ENCODE results near the gene ATL3.
"Not testable (repeated sequence)": the region's sequence is repeated elsewhere in the genome, so short reads cannot be mapped to it uniquely, and the experiment has no call there.

Gene ATL3

DNA sequence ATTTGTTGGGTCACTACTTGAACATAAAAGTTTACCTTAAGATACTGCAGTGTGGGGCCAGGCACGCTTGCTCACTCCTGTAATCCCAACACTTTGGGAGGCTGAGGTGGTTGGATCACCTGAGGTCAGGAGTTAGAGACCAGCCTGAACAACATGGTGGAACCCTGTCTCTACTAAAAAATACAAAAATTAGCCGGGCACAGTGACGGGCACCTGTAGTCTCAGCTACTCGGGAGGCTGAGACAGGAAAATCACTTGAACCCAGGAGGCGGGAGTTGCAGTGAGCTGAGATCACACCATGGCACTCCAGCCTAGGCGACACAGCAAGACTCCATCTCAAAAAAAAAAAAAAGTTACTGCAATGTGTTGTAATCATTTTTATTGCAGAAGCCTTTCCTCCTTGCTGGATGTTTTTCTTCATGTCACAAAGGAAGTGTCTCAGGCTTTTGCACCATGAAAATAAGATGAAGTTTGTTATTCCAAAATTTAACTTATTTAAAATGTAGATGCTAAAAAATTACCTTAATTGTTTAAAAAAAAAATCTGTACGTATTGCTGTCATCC is 14.1 kb upstream of the ATL3 start:
- H3K9me3 ChIP-seq (replicated peaks in 1 of 11); H3K4me3 ChIP-seq; H3K27me3 ChIP-seq; H3K9ac ChIP-seq: not testable (repeated sequence)
- Histone ChIP-seq H3K27ac (peak overlapping the region in 2 of 11 experiments; percentile 2 to 26; a peak in 1 of 22 replicates), H3K4me1 (peaks cover 50 to 83% (median 76%) of the 10 kb centered on the region in 10 experiments), H3K4me2 (peak overlapping the region in 10 of 11 experiments; percentile 20 to 97 (median 95); a peak in 15 of 22 replicates), H4K20me1 (peaks cover 7 to 83% (median 48%) of the 10 kb centered on the region in 11 experiments; a peak in 18 of 22 replicates), H3K36me3 (peaks cover 0 to 19% (median 6%) of the 10 kb centered on the region in 11 experiments; a peak in 6 of 22 replicates)
- 0 out of 22 replicates have a peak, but pooled peaks of 1 of the 11 experiments have one; percentile 14 for TF ChIP-seq Cebpa-rat (IDR thresholded peaks at IDR 0.05)

DNA sequence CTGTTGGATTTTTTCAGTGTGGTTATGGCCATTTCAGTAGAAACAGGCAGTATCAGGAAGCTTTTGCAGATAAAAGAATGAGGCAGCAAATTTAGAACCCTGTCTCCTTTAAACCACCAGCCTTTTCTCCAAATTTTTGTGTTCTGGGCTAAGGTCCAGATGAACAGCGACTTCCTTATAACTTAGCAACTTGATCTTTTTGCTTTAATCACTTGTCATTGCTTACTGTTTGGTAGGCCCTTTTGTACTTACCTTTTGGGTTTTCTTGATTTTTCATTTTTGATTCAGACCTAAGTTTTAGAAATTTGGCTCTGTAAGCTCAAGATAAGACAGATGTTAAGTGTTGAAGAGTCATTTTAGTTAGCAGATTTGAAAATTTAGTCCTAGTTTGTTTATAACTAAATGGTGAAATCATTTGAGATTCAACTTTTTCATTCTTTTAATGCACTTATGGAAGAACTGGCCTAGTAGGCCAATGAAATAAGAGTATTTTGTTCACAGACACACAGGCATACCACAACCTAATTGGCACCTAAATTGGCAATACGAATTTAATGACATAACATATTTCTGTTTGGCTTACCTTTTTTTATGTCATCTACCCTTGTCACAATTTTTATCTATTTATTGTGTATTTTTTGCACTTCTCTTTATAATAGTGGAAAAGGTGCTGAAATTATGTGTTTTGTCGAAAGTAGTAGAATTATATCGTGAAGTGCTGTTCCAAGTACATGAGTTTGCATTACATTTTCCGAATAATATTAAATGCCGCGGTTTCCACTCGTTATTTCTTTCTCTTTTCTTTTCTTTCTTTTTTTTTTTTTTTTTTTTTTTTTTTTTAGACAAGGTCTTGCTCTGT is 12.2 kb upstream of the ATL3 start:
- Histone ChIP-seq H3K4me1 (peaks cover 48 to 67% (median 62%) of the 10 kb centered on the region in 10 experiments), H4K20me1 (peaks cover 0 to 65% (median 38%) of the 10 kb centered on the region in 11 experiments; a peak in 17 of 22 replicates), H3K27ac (peak overlapping the region; percentile 8 to 89 (median 86); a peak in 19 of 22 replicates), H3K9me3 (replicated peaks in 1 of 11) (no peaks in the 10 kb centered on the region), H3K9ac (peak overlapping the region; percentile 84 to 93 (median 89)), H3K36me3 (peaks cover 0 to 15% (median 6%) of the 10 kb centered on the region in 11 experiments; a peak in 6 of 22 replicates), H3K27me3 (no peaks in the 10 kb centered on the region), H3K4me3 (peak overlapping the region; percentile 82 to 98 (median 92)), H3K4me2 (peak overlapping the region; percentile 90 to 97 (median 96))
- TF ChIP-seq Cebpa-rat (IDR thresholded peaks at IDR 0.05), result no peak

DNA sequence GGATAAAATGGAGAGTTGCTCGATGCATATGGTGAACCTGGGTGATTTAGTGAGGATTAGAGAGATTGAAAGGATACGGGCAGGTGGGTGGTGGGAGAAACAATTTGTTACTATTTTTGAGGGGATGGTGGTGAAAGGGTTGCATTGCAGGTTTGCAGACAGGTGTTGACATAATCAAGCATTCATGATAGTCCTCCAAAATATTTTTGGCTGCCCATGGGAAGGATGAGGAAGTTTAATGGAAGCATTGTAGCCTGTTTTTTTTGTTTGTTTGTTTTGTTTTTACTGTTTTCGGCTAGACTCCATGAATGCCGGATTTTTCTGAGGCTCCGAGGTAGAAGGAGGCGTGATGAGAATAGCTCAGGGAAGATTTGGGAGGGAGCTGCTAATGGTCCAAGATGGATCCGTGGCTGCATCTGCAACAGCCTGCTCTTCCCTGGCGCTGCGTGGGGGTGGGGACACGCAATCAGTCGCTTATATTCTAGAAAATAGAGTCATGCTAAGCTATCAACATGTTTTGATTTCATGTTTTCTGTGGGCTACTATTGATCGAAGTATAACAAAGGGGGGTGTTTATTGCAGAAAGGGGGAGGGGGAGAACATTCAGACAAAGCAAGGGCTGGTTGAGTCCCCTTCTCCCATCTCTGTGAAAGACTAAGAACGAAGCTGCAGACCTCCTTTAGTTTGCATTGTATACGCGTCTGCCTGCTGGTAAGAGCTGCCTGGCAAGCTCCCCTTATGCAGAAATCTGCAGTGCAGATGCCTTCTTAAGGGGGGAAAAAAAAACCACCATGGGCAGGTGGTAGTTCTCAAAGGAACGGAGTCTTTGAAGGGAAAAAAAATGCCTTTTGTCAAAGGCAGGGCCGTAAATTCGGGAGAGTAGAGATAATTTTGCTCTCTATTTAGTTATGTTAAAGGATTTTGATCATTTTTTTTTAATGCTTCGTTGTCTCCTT is 11.2 kb upstream of the ATL3 start:
- Histone ChIP-seq H3K4me3 (peak overlapping the region; percentile 82 to 98 (median 92)), H3K27ac (peak overlapping the region; percentile 29 to 89 (median 86); a peak in 21 of 22 replicates), H4K20me1 (peaks cover 0 to 55% (median 31%) of the 10 kb centered on the region in 11 experiments; a peak in 17 of 22 replicates), H3K4me1 (peaks cover 38 to 57% (median 51%) of the 10 kb centered on the region in 10 experiments), H3K9me3 (replicated peaks in 1 of 11) (no peaks in the 10 kb centered on the region), H3K36me3 (peaks cover 0 to 15% (median 6%) of the 10 kb centered on the region in 11 experiments; a peak in 6 of 22 replicates), H3K27me3 (no peaks in the 10 kb centered on the region), H3K4me2 (peak overlapping the region; percentile 90 to 97 (median 96)), H3K9ac (peak overlapping the region; percentile 84 to 93 (median 89))
- TF ChIP-seq Cebpa-rat (IDR thresholded peaks at IDR 0.05), result no peak

DNA sequence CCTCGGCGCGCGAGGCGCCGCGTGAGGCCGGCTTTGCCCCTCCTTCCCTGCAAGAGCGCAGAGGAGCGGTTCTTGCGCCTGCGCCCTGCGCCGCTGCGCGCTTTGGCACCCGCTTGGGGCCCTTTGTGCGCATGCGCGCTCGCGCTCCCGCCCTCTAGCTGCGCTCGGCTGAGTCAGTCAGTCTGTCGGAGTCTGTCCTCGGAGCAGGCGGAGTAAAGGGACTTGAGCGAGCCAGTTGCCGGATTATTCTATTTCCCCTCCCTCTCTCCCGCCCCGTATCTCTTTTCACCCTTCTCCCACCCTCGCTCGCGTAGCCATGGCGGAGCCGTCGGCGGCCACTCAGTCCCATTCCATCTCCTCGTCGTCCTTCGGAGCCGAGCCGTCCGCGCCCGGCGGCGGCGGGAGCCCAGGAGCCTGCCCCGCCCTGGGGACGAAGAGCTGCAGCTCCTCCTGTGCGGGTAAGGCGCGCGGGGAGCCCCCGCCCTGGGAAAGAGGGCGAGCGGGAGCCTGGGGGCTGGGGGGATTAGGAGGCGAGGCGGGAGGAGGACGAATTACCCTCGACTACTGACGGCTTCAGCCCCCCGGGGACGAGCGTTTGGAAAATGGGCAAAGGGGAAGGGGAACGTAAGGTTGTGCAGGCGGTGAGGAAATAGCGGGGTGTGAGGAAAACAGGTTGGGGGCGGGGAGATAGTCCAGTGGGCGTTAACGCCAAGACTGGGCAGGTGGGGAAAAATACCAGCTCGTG is 10.3 kb upstream of the ATL3 start, which contains the start of gene RTN3:
RTN3 (plus strand) TSS at position 180 of the 745 bp plus-strand sequence; CDS start at position 317, 137 bp downstream.
- TF ChIP-seq Cebpa-rat (IDR thresholded peaks at IDR 0.05), result 0 out of 22 replicates have a peak, but pooled peaks of 2 of the 11 experiments have one; percentile 14 to 20
- Histone ChIP-seq H3K4me2 (peak within 1 kb of the TSS; percentile 90 to 97 (median 96)), H4K20me1 (peaks cover 0 to 46% (median 26%) of the 10 kb centered on the region in 11 experiments; a peak in 16 of 22 replicates), H3K27me3 (no peaks in the 10 kb centered on the region), H3K9me3 (replicated peaks in 1 of 11) (no peaks in the 10 kb centered on the region), H3K4me3 (peak within 1 kb of the TSS; percentile 82 to 98 (median 92)), H3K9ac (peak within 1 kb of the TSS; percentile 84 to 93 (median 89)), H3K36me3 (peaks cover 0 to 15% (median 6%) of the 10 kb centered on the region in 11 experiments; a peak in 6 of 22 replicates), H3K4me1 (peaks cover 33 to 50% (median 44%) of the 10 kb centered on the region in 10 experiments), H3K27ac (peak within 1 kb of the TSS; percentile 66 to 89 (median 86))

DNA sequence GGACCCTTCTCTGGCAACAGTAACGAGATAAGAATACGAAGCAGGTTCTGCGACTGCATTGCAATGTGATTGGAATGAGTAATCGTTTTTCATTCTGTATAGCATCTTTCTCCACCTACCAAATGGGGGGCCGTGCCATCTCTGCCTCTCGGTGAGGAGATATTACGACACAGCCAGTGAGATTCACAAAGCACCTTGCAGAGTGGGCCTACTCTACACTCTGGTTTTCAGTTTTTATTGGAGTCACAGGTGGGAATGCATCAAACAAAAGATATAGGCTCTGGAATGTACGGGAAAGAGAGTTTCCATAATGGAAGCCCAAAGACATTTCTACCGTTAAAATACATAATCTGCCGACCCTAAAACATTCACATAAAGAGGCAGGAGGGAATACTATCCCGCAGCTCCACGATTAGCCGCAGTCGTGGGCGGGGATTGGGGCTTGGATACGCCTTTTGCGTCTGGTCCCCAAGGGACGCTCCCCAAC is 9.7 kb upstream of the ATL3 start:
- peaks cover 33 to 45% (median 39%) of the 10 kb centered on the region in 10 experiments for H3K4me1 ChIP-seq

DNA sequence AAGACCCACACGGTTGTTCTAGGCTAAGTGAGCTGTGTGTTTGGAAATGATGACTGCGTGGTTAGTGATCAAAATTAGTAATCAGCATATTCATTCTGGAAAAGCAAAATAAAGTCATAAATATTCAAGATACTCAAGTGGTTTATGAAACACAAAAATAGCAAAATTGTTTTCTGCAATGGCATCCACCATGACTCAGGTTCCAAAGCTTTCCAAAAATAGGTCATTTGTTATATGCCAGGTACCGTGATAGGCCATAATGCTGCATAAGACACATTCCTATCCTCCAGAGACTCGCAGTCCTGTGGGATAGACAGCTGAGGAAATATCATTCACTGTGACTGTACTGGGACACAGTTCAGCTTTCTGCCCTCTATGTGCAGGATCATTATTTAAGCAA is 2.4 kb upstream of the ATL3 start:
- H3K4me1 ChIP-seq, result peaks cover 19 to 26% (median 23%) of the 10 kb centered on the region in 10 experiments
- TF ChIP-seq Cebpa-rat (IDR thresholded peaks at IDR 0.05), result no peak
- no peak overlapping the region for H3K4me2 ChIP-seq
- H3K9ac ChIP-seq, result no peak overlapping the region
- H3K9me3 ChIP-seq (replicated peaks in 1 of 11), result no peaks in the 10 kb centered on the region
- peaks cover 5 to 20% (median 16%) of the 10 kb centered on the region in 11 experiments; a peak in 14 of 22 replicates for H4K20me1 ChIP-seq
- peaks cover 0 to 12% (median 7%) of the 10 kb centered on the region in 11 experiments; a peak in 8 of 22 replicates for H3K36me3 ChIP-seq
- H3K4me3 ChIP-seq, result no peak overlapping the region
- H3K27me3 ChIP-seq, result no peaks in the 10 kb centered on the region
- no peak overlapping the region for H3K27ac ChIP-seq

More for the DNA sequence above, 9.7 kb upstream of the ATL3 start:
- H3K36me3 ChIP-seq, result peaks cover 0 to 13% (median 6%) of the 10 kb centered on the region in 11 experiments; a peak in 6 of 22 replicates
- H3K9me3 ChIP-seq (replicated peaks in 1 of 11), result no peaks in the 10 kb centered on the region
- no peaks in the 10 kb centered on the region for H3K27me3 ChIP-seq
- no peak for TF ChIP-seq Cebpa-rat (IDR thresholded peaks at IDR 0.05)
- H4K20me1 ChIP-seq, result peaks cover 0 to 41% (median 23%) of the 10 kb centered on the region in 11 experiments; a peak in 16 of 22 replicates
- H3K4me3 ChIP-seq, result peak overlapping the region; percentile 82 to 98 (median 92)
- peak overlapping the region in 8 of 11 experiments; percentile 1 to 89 (median 54); a peak in 10 of 22 replicates for H3K27ac ChIP-seq
- H3K9ac ChIP-seq, result peak overlapping the region in 10 of 11 experiments; percentile 84 to 93 (median 89); a peak in 17 of 22 replicates
- H3K4me2 ChIP-seq, result peak overlapping the region; percentile 69 to 96 (median 84)

DNA sequence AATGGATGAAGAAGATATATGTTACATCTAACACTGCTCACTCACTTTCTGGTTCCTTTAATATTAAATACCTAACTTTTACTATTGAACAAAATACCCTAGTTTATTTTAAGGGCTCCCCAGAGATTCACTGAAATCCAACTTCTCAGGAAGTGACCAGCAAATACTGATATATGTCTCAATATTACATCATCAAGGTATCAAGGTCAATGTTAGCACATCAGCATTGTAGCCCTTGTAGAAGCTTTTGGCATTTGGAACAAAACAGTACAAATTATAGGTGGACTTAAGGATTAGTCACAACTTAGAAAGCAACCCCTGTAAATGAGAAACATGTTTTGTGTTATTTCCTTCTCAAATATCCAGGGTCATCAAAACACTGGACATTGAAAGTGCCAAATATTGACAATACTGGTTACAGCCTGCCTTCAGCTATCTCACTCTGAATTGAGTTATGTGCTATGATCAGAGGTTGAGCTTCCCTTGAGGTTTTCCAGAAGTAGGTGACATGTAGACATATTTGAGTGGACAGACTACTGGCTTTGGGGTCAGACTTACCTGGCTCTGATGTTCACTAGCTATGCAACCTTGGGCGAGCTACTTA is 1.9 kb upstream of the ATL3 start:
- Histone ChIP-seq H3K27ac (no peak overlapping the region), H3K27me3 (no peaks in the 10 kb centered on the region), H3K9me3 (replicated peaks in 1 of 11) (no peaks in the 10 kb centered on the region), H3K4me2 (no peak overlapping the region), H3K36me3 (peaks cover 0 to 15% (median 7%) of the 10 kb centered on the region in 11 experiments; a peak in 9 of 22 replicates), H3K4me1 (peaks cover 21 to 30% (median 27%) of the 10 kb centered on the region in 10 experiments), H3K9ac (no peak overlapping the region), H3K4me3 (no peak overlapping the region), H4K20me1 (peaks cover 5 to 25% (median 21%) of the 10 kb centered on the region in 11 experiments; a peak in 15 of 22 replicates)
- no peak for TF ChIP-seq Cebpa-rat (IDR thresholded peaks at IDR 0.05)
